Measurements from ENCODE around the gene CTNNA1. TPM values are rescaled to one million over a fixed set of nuclear protein-coding genes. Genes with fewer than 3 reads are reported as not detected.

Gene CTNNA1
- total and polyA plus RNA-seq, 9 of the 15 experiments (the other 6 are each of a cell fraction or from before 2014, with no cell fraction given): 29.6 to 117 (median 89.1) TPM

DNA sequence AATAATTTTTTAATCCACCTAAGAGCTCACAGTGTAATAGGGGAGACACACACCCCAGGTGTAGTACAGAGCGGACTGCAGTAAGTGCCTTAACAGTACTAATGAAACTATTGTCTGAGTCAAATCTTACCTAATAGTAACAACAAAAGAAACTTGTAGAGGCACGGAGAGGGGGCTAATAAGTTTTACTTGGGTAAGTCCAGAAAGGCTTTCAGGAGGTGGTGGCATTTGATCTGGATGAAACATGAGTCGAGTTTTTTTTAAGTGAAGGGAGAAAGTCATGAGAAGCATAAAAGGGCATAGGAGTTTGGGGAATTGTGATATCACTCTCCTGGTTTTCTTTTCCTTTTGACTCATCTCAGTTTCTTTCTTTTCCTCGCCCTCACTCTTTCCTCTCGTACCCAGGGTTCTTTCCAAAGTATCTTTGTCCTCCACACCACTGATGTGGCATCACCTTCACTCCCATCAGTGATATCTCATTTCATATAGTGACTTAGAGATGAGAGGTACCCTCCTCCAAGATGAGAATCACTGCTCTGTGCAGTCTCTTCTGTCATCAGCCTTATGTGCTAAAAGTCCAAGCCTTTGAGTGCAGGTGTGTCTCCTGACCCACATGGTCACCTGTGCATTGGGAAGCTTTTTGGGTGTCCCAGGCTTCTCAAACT, 2.0 kb downstream of the CTNNA1 start:
- H3K9ac ChIP-seq (ENCODE audit: insufficient read depth in 1 of 2, low read depth in 2 of 2, low read length in 2 of 2): peak overlapping the region in 1 of 2 experiments; percentile 75; a peak in 1 of 4 replicates
- no TSS peak for BruUV-seq (replicated peaks)
- no peaks in the 10 kb centered on the region for H3K9me1 ChIP-seq (ENCODE audit: control insufficient read depth, insufficient read depth, low read length)
- peaks cover 12% of the 10 kb centered on the region; the same call in 1 of the 2 replicates for H4K20me1 ChIP-seq (replicated peaks; ENCODE audit: control insufficient read depth, insufficient read depth, low read length)
- in situ Hi-C loops (cut with MboI) (no loop called here), intact Hi-C loops (cut with micrococcal nuclease) (no loop called here)
- ChIA-PET CTCF (ENCODE audit: low intra/inter-chr PET ratio) (no interaction called here), POLR2A (interaction anchor here (1.7 to 2.9 kb wide), 2 partner anchors 8 to 53 kb away, joined by 8 read pairs; no protein-coding TSS in a partner anchor)
- H3K36me3 ChIP-seq (ENCODE audit: control insufficient read depth, insufficient read depth, low read length): peaks cover 15% of the 10 kb centered on the region; the same call in 2 of the 3 replicates
- H2AFZ ChIP-seq (ENCODE audit: low read depth, low read length): no peak overlapping the region
- no peaks in the 10 kb centered on the region for H3K9me3 ChIP-seq (replicated peaks; ENCODE audit: control insufficient read depth, insufficient read depth, low read depth, low read length)
- peaks cover 14 to 21% of the 10 kb centered on the region in 2 experiments for H3K4me1 ChIP-seq (replicated peaks in 1 of 2; ENCODE audit: control insufficient read depth in 2 of 2, insufficient read depth in 2 of 2, low read length in 2 of 2)
- H3K79me2 ChIP-seq (ENCODE audit: control insufficient read depth, insufficient read depth, low read length): peaks cover 62% of the 10 kb centered on the region
- H3K4me3 ChIP-seq: 0 out of 2 replicates have a peak overlapping the region, but pooled peaks have one; percentile 98
- FAIRE-seq (no peak), DNase-seq (ENCODE audit: extremely low read depth in 1 of 4, low spot score in 3 of 4) (no peak), ATAC-seq (no peak)
- peak overlapping the region; percentile 67; the same call in 1 of the 2 replicates for H3K4me2 ChIP-seq (ENCODE audit: insufficient read depth, low read length)
- WGBS (ENCODE audit: insufficient coverage, low coverage, missing lambda C conversion rate): 79% methylated on average over 3 of the region's 5 CpGs
- H3K27ac ChIP-seq (ENCODE audit: extremely low read depth, low read depth, low read length): no peak overlapping the region; the same call in 2 of the 3 replicates
- no peaks in the 10 kb centered on the region for H3K27me3 ChIP-seq (ENCODE audit: control insufficient read depth in 2 of 2, insufficient read depth in 2 of 2, low read length in 2 of 2)
- TF ChIP-seq RBFOX2 (IDR thresholded peaks at IDR 0.05; ENCODE audit: low read depth, low read length) (peak; percentile 18; the same call in 1 of the 2 replicates), ZFP36 (IDR thresholded peaks at IDR 0.05; ENCODE audit: low read depth, low read length, partially characterized antibody) (peak; percentile 71)
- TF ChIP-seq, protein P1, sequence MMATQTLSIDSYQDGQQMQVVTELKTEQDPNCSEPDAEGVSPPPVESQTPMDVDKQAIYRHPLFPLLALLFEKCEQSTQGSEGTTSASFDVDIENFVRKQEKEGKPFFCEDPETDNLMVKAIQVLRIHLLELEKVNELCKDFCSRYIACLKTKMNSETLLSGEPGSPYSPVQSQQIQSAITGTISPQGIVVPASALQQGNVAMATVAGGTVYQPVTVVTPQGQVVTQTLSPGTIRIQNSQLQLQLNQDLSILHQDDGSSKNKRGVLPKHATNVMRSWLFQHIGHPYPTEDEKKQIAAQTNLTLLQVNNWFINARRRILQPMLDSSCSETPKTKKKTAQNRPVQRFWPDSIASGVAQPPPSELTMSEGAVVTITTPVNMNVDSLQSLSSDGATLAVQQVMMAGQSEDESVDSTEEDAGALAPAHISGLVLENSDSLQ (IDR thresholded peaks at IDR 0.05): no peak

All from K562 (cell line).